A673 (cell line): ENCODE results near the gene RUNX2. TPM values are rescaled to one million over a fixed set of nuclear protein-coding genes. Genes with fewer than 3 reads are reported as not detected.

Experiments used
- BruUV-seq: library from RNA; stranded (reverse); fragments of 400-500 nt; replicated peaks from 2 replicates; lab custom pipeline; 2021; lab: Mats Ljungman, UMichigan
- CTCF ChIA-PET: fragments of 300-600 bp; sonication (Branson Sonifier 250); formaldehyde crosslinking; loops from one replicate; lab custom pipeline; 2022; ENCODE audit warnings: antibody characterized with exemption; lab: Charles Lee
- POLR2A ChIA-PET: fragments of 300-600 bp; sonication (Branson Sonifier 250); formaldehyde crosslinking; loops from one replicate; lab custom pipeline; 2022; ENCODE audit warnings: antibody characterized with exemption; ENCODE audit not compliant: low non-redundant PET; lab: Charles Lee
- DNase-seq: peaks from one replicate; pipeline ENCODE4 v3.0.0-alpha.2; 2015; ENCODE audit warnings: low spot score
- H3K27ac ChIP-seq: fragments of 200-600 bp; sonication (generic); 2 replicates; pipeline ENCODE4 v1.5.1; 2016; ENCODE audit warnings: mixed run types, low read depth, mild to moderate bottlenecking, mixed read lengths, antibody characterized with exemption, low read length; ENCODE audit not compliant: poor library complexity, severe bottlenecking
- H3K27me3 ChIP-seq: fragments of 200-600 bp; sonication (generic); replicated peaks from 2 replicates; pipeline ENCODE4 v1.6.1; 2017; ENCODE audit warnings: mixed run types, low read depth, mild to moderate bottlenecking, mixed read lengths, antibody characterized with exemption, low read length; ENCODE audit not compliant: insufficient read depth, poor library complexity
- H3K36me3 ChIP-seq: fragments of 200-600 bp; sonication (generic); 2 replicates; pipeline ENCODE4 v1.6.1; 2016; ENCODE audit warnings: mixed run types, mild to moderate bottlenecking, mixed read lengths, antibody characterized with exemption, low read length; ENCODE audit not compliant: insufficient read depth, poor library complexity, severe bottlenecking
- H3K4me1 ChIP-seq: fragments of 200-600 bp; sonication (generic); 2 replicates; pipeline ENCODE4 v1.6.1; 2017; ENCODE audit warnings: mixed run types, mild to moderate bottlenecking, mixed read lengths, antibody characterized with exemption, low read length; ENCODE audit not compliant: insufficient read depth, poor library complexity, severe bottlenecking
- H3K4me3 ChIP-seq: fragments of 200-600 bp; sonication (generic); 2 replicates; pipeline ENCODE4 v1.5.1; 2016; ENCODE audit warnings: low read depth, mixed run types, mild to moderate bottlenecking, mixed read lengths, low read length; ENCODE audit not compliant: poor library complexity, severe bottlenecking
- H3K9me3 ChIP-seq: fragments of 200-600 bp; sonication (generic); 2 replicates; pipeline ENCODE4 v1.6.1; 2016; ENCODE audit warnings: mixed run types, low read depth, mild to moderate bottlenecking, mixed read lengths, antibody characterized with exemption, low read length; ENCODE audit not compliant: poor library complexity, severe bottlenecking
- CTCF ChIP-seq: fragments of 300-800, 200-600 bp; sonication (generic); conservative IDR thresholded peaks from 2 replicates; pipeline ENCODE4 v1.5.1; 2017; ENCODE audit warnings: low read depth, mild to moderate bottlenecking, antibody characterized with exemption, low read length, moderate library complexity, mixed read lengths
- EZH2 ChIP-seq: fragments of 200-600 bp; sonication (generic); IDR thresholded peaks from 2 replicates; pipeline ENCODE4 v1.6.1; 2017; ENCODE audit warnings: borderline replicate concordance, low read depth, mild to moderate bottlenecking, mixed read lengths, antibody characterized with exemption, low read length; ENCODE audit not compliant: poor library complexity, severe bottlenecking
- intact Hi-C: fragments of 100-400 bp; cut with micrococcal nuclease; formaldehyde crosslinking; loops from one replicate; pipeline ENCODE4 v1.10.0; 2022; ENCODE audit not compliant: unreplicated experiment
- total RNA-seq: library from RNA; stranded (reverse); gene quantifications from 2 replicates; pipeline ENCODE4 v1.2.3, GENCODE V29; 2021

Gene RUNX2
- total RNA-seq, 1 experiment from 2014 or later: 4.9 TPM

GRCh38 chr6:45351667-45352066 lies 23.5 kb downstream of the RUNX2 start:
- BruUV-seq: no TSS peak
- DNase-seq: no peak
- CTCF ChIA-PET: no interaction called here
- intact Hi-C loops: no loop called here
- Histone ChIP-seq H3K36me3 (no peaks in the 10 kb centered on the region), H3K9me3 (no peaks in the 10 kb centered on the region), H3K4me1 (peaks cover 10% of the 10 kb centered on the region), H3K27me3 (no peaks in the 10 kb centered on the region), H3K27ac (no peak overlapping the region), H3K4me3 (no peak overlapping the region)
- no peak for TF ChIP-seq CTCF
- TF ChIP-seq EZH2: no peak
- POLR2A ChIA-PET: no interaction called here

- POLR2A ChIA-PET: no interaction called here
- CTCF ChIA-PET: no interaction called here
Observed at GRCh38 chr6:45353654-45354053, 25.5 kb downstream of the RUNX2 start.

GRCh38 chr6:45364466-45364865 lies 36.3 kb downstream of the RUNX2 start:
- ChIA-PET CTCF (no interaction called here), POLR2A (no interaction called here)
- no peaks in the 10 kb centered on the region for H3K36me3 ChIP-seq
- no peaks in the 10 kb centered on the region for H3K27me3 ChIP-seq
- no peaks in the 10 kb centered on the region for H3K4me1 ChIP-seq
- BruUV-seq: no TSS peak
- TF ChIP-seq EZH2 (no peak), CTCF (no peak)
- no peak for DNase-seq
- intact Hi-C loops: no loop called here
- no peak overlapping the region for H3K27ac ChIP-seq
- no peak overlapping the region for H3K4me3 ChIP-seq
- no peaks in the 10 kb centered on the region for H3K9me3 ChIP-seq

More at GRCh38 chr6:45353654-45354053, 25.5 kb downstream of the RUNX2 start:
- intact Hi-C loops: no loop called here
- Histone ChIP-seq H3K36me3 (no peaks in the 10 kb centered on the region), H3K27me3 (no peaks in the 10 kb centered on the region), H3K9me3 (no peaks in the 10 kb centered on the region), H3K4me1 (peaks cover 10% of the 10 kb centered on the region), H3K27ac (no peak overlapping the region), H3K4me3 (no peak overlapping the region)
- DNase-seq: no peak
- BruUV-seq: no TSS peak
- TF ChIP-seq CTCF (no peak), EZH2 (no peak)
